Neural cell (in vitro differentiated cells): ENCODE data around the gene SAMM50. TPM values are rescaled to one million over a fixed set of nuclear protein-coding genes. Genes with fewer than 3 reads are reported as not detected.

Experiments
- H2AFZ ChIP-seq: fragments of 200-600, 300-800 bp; sonication (generic), shearing (Covaris generic); 2 replicates; pipeline ENCODE4 v1.6.0; 2014; ENCODE audit warnings: low read depth, mild to moderate bottlenecking, antibody characterized with exemption, low read length, moderate library complexity
- H3F3A ChIP-seq: fragments of 200-600 bp; shearing (Covaris generic); 2 replicates; pipeline ENCODE4 v1.6.1; 2016; ENCODE audit warnings: mild to moderate bottlenecking, moderate library complexity, mixed read lengths, antibody characterized with exemption, low read length; ENCODE audit not compliant: insufficient read depth, poor library complexity, severe bottlenecking
- H3K27ac ChIP-seq: fragments of 200-600, 300-800 bp; sonication (generic), shearing (Covaris generic); 2 replicates; pipeline ENCODE4 v1.5.1; 2014; ENCODE audit warnings: mild to moderate bottlenecking, low read length, moderate library complexity
- H3K27me3 ChIP-seq: fragments of 300-800, 200-600 bp; sonication (generic), shearing (Covaris generic); 2 replicates; pipeline ENCODE4 v1.6.0; 2014; ENCODE audit warnings: mild to moderate bottlenecking, low read depth, low read length, moderate library complexity; ENCODE audit not compliant: insufficient read depth
- H3K36me3 ChIP-seq: fragments of 300-800, 200-600 bp; sonication (generic), shearing (Covaris generic); 2 replicates; pipeline ENCODE4 v1.5.1; 2014; ENCODE audit warnings: mild to moderate bottlenecking, antibody characterized with exemption, low read length, moderate library complexity; ENCODE audit not compliant: insufficient read depth
- H3K4me2 ChIP-seq: fragments of 300-800, 200-600 bp; sonication (generic), shearing (Covaris generic); 2 replicates; pipeline ENCODE4 v1.6.0; 2014; ENCODE audit warnings: mild to moderate bottlenecking, low read length
- H3K4me3 ChIP-seq: fragments of 300-800, 200-600 bp; sonication (generic), shearing (Covaris generic); 2 replicates; pipeline ENCODE4 v1.5.1; 2014; ENCODE audit warnings: mild to moderate bottlenecking, low read length, moderate library complexity
- H3K79me2 ChIP-seq: fragments of 200-600 bp; shearing (Covaris generic); replicated peaks from 2 replicates; pipeline ENCODE4 v1.6.0; 2014; ENCODE audit warnings: mild to moderate bottlenecking, low read length, moderate library complexity; ENCODE audit not compliant: insufficient read depth
- H3K9ac ChIP-seq: fragments of 300-800, 200-600 bp; sonication (generic), shearing (Covaris generic); 2 replicates; pipeline ENCODE4 v1.6.1; 2016; ENCODE audit warnings: mild to moderate bottlenecking, low read length, mixed read lengths
- H3K9me2 ChIP-seq: fragments of 200-600 bp; shearing (Covaris generic); 2 replicates; pipeline ENCODE4 v1.6.1; 2016; ENCODE audit warnings: mild to moderate bottlenecking, low read length, mixed read lengths; ENCODE audit not compliant: insufficient read depth
- H3K9me3 ChIP-seq: fragments of 200-600, 300-800 bp; sonication (generic), shearing (Covaris generic); 2 replicates; pipeline ENCODE4 v1.6.1; 2016; ENCODE audit warnings: mild to moderate bottlenecking, mixed run types, low read length, moderate library complexity, mixed read lengths
- H4K20me1 ChIP-seq: fragments of 200-600 bp; shearing (Covaris generic); 2 replicates; pipeline ENCODE4 v1.6.1; 2016; ENCODE audit warnings: mild to moderate bottlenecking, mixed run types; ENCODE audit not compliant: insufficient read depth
- CTCF ChIP-seq: fragments of 450-650 bp; IDR thresholded peaks from 2 replicates; pipeline ENCODE4 v1.5.1; 2014; ENCODE audit warnings: antibody characterized with exemption, mild to moderate bottlenecking, moderate library complexity; ENCODE audit not compliant: poor library complexity, severe bottlenecking
- EP300 ChIP-seq: fragments of 450-650 bp; conservative IDR thresholded peaks from 2 replicates; pipeline ENCODE4 v1.6.1; 2014; ENCODE audit warnings: antibody characterized with exemption, mild to moderate bottlenecking, moderate library complexity; ENCODE audit not compliant: poor library complexity, severe bottlenecking
- EZH2 ChIP-seq: fragments of 200-600, 300-800 bp; shearing (Covaris generic), sonication (generic); IDR thresholded peaks from 2 replicates; pipeline ENCODE4 v1.6.1; 2014; ENCODE audit warnings: antibody characterized with exemption, low read length, borderline replicate concordance, mild to moderate bottlenecking; ENCODE audit not compliant: insufficient read depth, poor library complexity, severe bottlenecking
- MXI1 ChIP-seq: fragments of 450-650 bp; conservative IDR thresholded peaks from 2 replicates; pipeline ENCODE4 v1.6.1; 2014; ENCODE audit warnings: antibody characterized with exemption, mild to moderate bottlenecking; ENCODE audit not compliant: poor library complexity, severe bottlenecking
- POLR2AphosphoS5 ChIP-seq: IDR thresholded peaks from 2 replicates; pipeline ENCODE4 v1.6.1; 2012
- RAD21 ChIP-seq: fragments of 450-650 bp; conservative IDR thresholded peaks from 2 replicates; pipeline ENCODE4 v1.6.1; 2014; ENCODE audit warnings: antibody characterized with exemption, mild to moderate bottlenecking, moderate library complexity
- REST ChIP-seq: IDR thresholded peaks from 2 replicates; pipeline ENCODE4 v1.6.1; 2012; ENCODE audit warnings: borderline replicate concordance
- SMC3 ChIP-seq: fragments of 450-650 bp; conservative IDR thresholded peaks from 2 replicates; pipeline ENCODE4 v1.6.1; 2014; ENCODE audit warnings: antibody characterized with exemption, mild to moderate bottlenecking, moderate library complexity; ENCODE audit not compliant: poor library complexity
- TAF1 ChIP-seq: IDR thresholded peaks from 2 replicates; pipeline ENCODE4 v1.6.1; 2012; ENCODE audit warnings: low read depth
- polyA plus RNA-seq: library from polyadenylated mRNA; depleted of rRNA; stranded (reverse); fragments of >200 nt; gene quantifications from 2 replicates; pipeline ENCODE4 v1.2.3, GENCODE V29; 2014

Gene SAMM50
- polyA plus RNA-seq, 1 donor from 2014 or later, result 38.1 TPM

GRCh38 chr22:43951966-43952365 lies 3.3 kb upstream of the SAMM50 start:
- Histone ChIP-seq H2AFZ (no peak overlapping the region), H3K36me3 (no peaks in the 10 kb centered on the region), H3K27me3 (no peaks in the 10 kb centered on the region), H3K9ac (no peak overlapping the region), H3K27ac (no peak overlapping the region), H3K4me3 (no peak overlapping the region), H3K79me2 (peaks cover 12% of the 10 kb centered on the region), H3K4me2 (no peak overlapping the region), H4K20me1 (no peaks in the 10 kb centered on the region), H3F3A (no peaks in the 10 kb centered on the region), H3K9me2 (no peaks in the 10 kb centered on the region), H3K9me3 (no peaks in the 10 kb centered on the region)
- TF ChIP-seq MXI1, result no peak
- TF ChIP-seq EZH2, result no peak
- no peak for TF ChIP-seq REST
- no peak for TF ChIP-seq EP300
- no peak for TF ChIP-seq POLR2AphosphoS5
- no peak for TF ChIP-seq RAD21
- no peak for TF ChIP-seq SMC3
- TF ChIP-seq CTCF, result no peak
- no peak for TF ChIP-seq TAF1

GRCh38 chr22:43953988-43954785 lies 1.1 kb upstream of the SAMM50 start:
- H3K27ac ChIP-seq, result peak overlapping the region; percentile 72
- H2AFZ ChIP-seq, result peak overlapping the region; percentile 92
- no peaks in the 10 kb centered on the region for H3K36me3 ChIP-seq
- H3K9me2 ChIP-seq, result no peaks in the 10 kb centered on the region
- peak overlapping the region; percentile 85 for H3K9ac ChIP-seq
- H3K79me2 ChIP-seq, result peaks cover 21% of the 10 kb centered on the region
- no peaks in the 10 kb centered on the region for H4K20me1 ChIP-seq
- peak overlapping the region; percentile 83 for H3K4me2 ChIP-seq
- no peaks in the 10 kb centered on the region for H3K27me3 ChIP-seq
- H3K9me3 ChIP-seq, result no peaks in the 10 kb centered on the region
- H3K4me3 ChIP-seq, result peak overlapping the region; percentile 98
- no peak for TF ChIP-seq EZH2
- no peak for TF ChIP-seq EP300
- TF ChIP-seq CTCF, result no peak
- no peak for TF ChIP-seq MXI1
- no peak for TF ChIP-seq REST
- TF ChIP-seq SMC3, result no peak
- H3F3A ChIP-seq, result no peaks in the 10 kb centered on the region
